ENCODE data around the gene YAP1.
"Not testable (repeated sequence)": the region's sequence is repeated elsewhere in the genome, so short reads cannot be mapped to it uniquely, and the experiment has no call there.

YAP1 gene

DNA sequence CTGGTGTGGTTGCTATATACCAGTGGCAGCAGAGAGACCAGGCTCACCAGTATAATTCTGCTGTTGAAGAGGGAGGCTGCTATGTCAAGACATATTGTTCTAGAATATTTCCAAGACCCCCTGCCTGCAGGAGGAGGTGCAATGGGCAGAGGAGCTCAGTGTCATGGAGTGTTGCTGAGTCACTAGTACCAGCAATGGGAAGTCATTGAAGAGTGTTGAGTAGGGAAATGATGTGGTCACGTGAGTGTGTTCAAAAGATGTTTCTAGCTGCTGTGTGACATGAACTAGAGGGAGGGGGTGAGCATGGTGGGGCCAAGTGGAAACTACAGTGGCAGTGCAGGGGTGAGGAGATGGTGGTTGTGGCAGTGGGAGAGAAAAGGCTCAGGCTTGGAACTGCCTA lies 130.8 kb downstream of the YAP1 start:
- H3K36me3 Mint-ChIP-seq = no peaks in the 10 kb centered on the region
- H3K27me3 Mint-ChIP-seq = peaks cover 20% of the 10 kb centered on the region
- CTCF ChIA-PET = no interaction called here
- no peak for DNase-seq
- no peaks in the 10 kb centered on the region for H3K4me1 Mint-ChIP-seq
- H3K27ac Mint-ChIP-seq = no peak overlapping the region
- no peak overlapping the region for H3K4me3 Mint-ChIP-seq
- no peaks in the 10 kb centered on the region for H3K9me3 Mint-ChIP-seq

GRCh38 chr11:102243399-102243884 lies 133.2 kb downstream of the YAP1 start:
- H3K36me3 Mint-ChIP-seq = no peaks in the 10 kb centered on the region
- CTCF ChIA-PET = no interaction called here
- H3K27ac Mint-ChIP-seq = no peak overlapping the region

DNA sequence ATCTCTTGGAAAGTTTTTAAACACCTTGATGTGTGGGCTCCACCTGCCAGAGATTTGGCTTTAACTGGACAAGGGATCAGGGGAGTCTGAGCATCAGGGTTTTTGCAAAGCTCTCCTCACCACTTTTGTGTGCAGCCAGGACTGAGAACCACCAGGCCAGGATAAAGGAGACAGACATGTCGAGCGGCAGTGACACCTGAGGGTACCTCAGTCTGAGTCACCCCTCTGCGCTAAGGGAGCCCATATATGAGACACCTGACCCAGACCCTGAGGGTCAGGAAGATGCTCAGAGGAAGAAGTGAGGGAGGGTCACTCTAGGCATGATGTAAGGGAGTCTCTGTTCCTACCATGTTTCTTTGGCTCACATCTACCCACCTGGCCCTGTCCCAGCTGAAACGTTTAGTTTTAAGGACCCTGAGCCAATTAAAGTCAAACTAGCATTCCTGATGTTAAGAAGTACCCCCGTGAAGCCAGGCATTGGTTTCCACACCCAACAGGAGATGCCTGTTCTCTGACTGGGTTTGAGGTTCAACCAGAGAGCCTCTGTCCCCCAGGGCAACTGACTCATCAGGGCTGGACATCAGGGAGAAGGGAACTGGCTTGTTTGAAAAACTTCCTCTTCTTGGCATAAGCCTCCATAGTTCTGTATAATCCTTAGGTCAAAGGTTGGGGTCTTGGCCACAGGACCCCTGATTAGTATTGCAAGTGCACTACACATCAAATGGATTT lies 134.6 kb downstream of the YAP1 start:
- no peak overlapping the region for H3K27ac Mint-ChIP-seq
- CTCF ChIA-PET = no interaction called here
- no peaks in the 10 kb centered on the region for H3K36me3 Mint-ChIP-seq
- no peaks in the 10 kb centered on the region for H3K9me3 Mint-ChIP-seq
- peaks cover 14% of the 10 kb centered on the region for H3K27me3 Mint-ChIP-seq
- H3K4me3 Mint-ChIP-seq = no peak overlapping the region
- DNase-seq = no peak
- no peaks in the 10 kb centered on the region for H3K4me1 Mint-ChIP-seq

More at GRCh38 chr11:102243399-102243884, 133.2 kb downstream of the YAP1 start:
- Mint-ChIP-seq H3K4me1 (no peaks in the 10 kb centered on the region), H3K9me3 (no peaks in the 10 kb centered on the region), H3K27me3 (peaks cover 14% of the 10 kb centered on the region), H3K4me3 (no peak overlapping the region)
- no peak for DNase-seq

GRCh38 chr11:102251423-102251822 lies 141.2 kb downstream of the YAP1 start:
- Mint-ChIP-seq H3K27me3 (no peaks in the 10 kb centered on the region), H3K9me3 (no peaks in the 10 kb centered on the region), H3K4me1 (no peaks in the 10 kb centered on the region), H3K27ac (no peak overlapping the region), H3K4me3 (no peak overlapping the region), H3K36me3 (no peaks in the 10 kb centered on the region)
- DNase-seq = no peak
- CTCF ChIA-PET = no interaction called here

DNA sequence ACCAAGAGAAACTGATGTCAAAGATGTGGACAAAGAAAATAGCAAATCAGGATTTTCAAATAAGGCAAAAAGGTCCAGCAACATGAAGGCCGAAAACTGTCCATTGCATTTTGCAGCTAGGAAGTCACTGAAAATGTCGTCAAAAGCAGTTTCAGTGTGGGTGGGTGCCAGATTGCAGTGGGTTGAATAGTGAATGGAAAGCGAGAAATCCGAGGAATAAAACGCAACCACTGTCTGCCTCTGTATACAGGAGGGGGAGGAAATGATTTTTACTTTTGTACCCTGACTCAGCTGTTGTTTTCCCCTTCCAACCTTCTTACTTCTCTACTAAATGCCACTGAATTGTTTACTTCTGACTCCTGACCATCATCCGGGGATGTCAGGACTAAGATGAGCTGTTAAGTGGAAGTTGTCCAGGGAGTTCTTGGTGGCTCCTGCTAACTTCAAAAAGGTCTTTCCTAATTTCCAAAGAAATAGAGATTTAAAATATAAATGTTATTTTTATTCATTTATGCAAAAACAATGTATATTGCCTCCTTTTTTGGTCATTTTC lies 142.2 kb downstream of the YAP1 start:
- Mint-ChIP-seq H3K27me3 (no peaks in the 10 kb centered on the region), H3K4me1 (no peaks in the 10 kb centered on the region), H3K36me3 (no peaks in the 10 kb centered on the region), H3K27ac (no peak overlapping the region), H3K9me3 (no peaks in the 10 kb centered on the region), H3K4me3 (no peak overlapping the region)
- DNase-seq = no peak
- CTCF ChIA-PET = interaction anchor here (1.3 kb wide), 1 partner anchor 114 kb away, joined by 5 read pairs; no protein-coding TSS in a partner anchor

GRCh38 chr11:102253020-102253715 lies 142.9 kb downstream of the YAP1 start:
- no peaks in the 10 kb centered on the region for H3K9me3 Mint-ChIP-seq
- H3K36me3 Mint-ChIP-seq = no peaks in the 10 kb centered on the region
- CTCF ChIA-PET = interaction anchor here (1.1 to 1.8 kb wide), 4 partner anchors 89 to 413 kb away, joined by 3 to 5 read pairs (median 5); no protein-coding TSS in a partner anchor
- peaks cover 3% of the 10 kb centered on the region for H3K27me3 Mint-ChIP-seq
- no peak for DNase-seq
- no peak overlapping the region for H3K27ac Mint-ChIP-seq
- H3K4me1 Mint-ChIP-seq = no peaks in the 10 kb centered on the region
- no peak overlapping the region for H3K4me3 Mint-ChIP-seq

DNA sequence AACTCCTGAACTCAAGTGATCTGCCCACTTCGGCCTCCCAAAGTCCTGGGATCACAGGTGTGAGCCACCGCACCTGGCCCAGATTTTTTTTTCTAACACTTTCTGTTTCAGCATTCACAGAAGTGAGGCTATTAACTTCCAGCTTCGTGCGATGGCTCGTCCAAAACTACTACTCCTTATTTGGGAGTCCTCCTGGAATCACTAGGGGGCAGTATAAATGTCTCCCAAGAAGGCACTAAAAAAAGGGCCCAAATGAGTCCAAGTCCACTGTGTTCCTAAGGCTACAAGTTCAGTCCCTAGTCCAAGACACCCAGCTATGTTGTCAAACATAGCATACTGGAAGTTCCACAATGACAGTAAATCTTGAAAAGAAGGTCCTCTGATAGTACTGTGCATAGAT lies 143.8 kb downstream of the YAP1 start:
- H3K36me3 Mint-ChIP-seq = no peaks in the 10 kb centered on the region
- H3K4me3 Mint-ChIP-seq = no peak overlapping the region
- H3K9me3 Mint-ChIP-seq = no peaks in the 10 kb centered on the region
- CTCF ChIA-PET = interaction anchor here (0.6 to 1.8 kb wide), 4 partner anchors 88 to 435 kb away, joined by 3 to 5 read pairs (median 4); no protein-coding TSS in a partner anchor
- peaks cover 3% of the 10 kb centered on the region for H3K27me3 Mint-ChIP-seq
- no peaks in the 10 kb centered on the region for H3K4me1 Mint-ChIP-seq
- H3K27ac Mint-ChIP-seq = no peak overlapping the region
- no peak for DNase-seq

- Mint-ChIP-seq H3K4me1 (no peaks in the 10 kb centered on the region), H3K27ac (no peak overlapping the region), H3K4me3 (no peak overlapping the region), H3K9me3 (no peaks in the 10 kb centered on the region), H3K27me3 (peaks cover 3% of the 10 kb centered on the region), H3K36me3 (no peaks in the 10 kb centered on the region)
- no peak for DNase-seq
- CTCF ChIA-PET = no interaction called here
Measured at GRCh38 chr11:102256251-102256650, 146.0 kb downstream of the YAP1 start.

- no peak overlapping the region for H3K27ac Mint-ChIP-seq
- no peak for DNase-seq
- no peaks in the 10 kb centered on the region for H3K36me3 Mint-ChIP-seq
- no peaks in the 10 kb centered on the region for H3K9me3 Mint-ChIP-seq
- no peaks in the 10 kb centered on the region for H3K4me1 Mint-ChIP-seq
- no peak overlapping the region for H3K4me3 Mint-ChIP-seq
- peaks cover 13% of the 10 kb centered on the region for H3K27me3 Mint-ChIP-seq
- CTCF ChIA-PET = interaction anchor here (1.2 kb wide), 1 partner anchor 9 kb away, joined by 3 read pairs; no protein-coding TSS in a partner anchor
Measured at GRCh38 chr11:102260241-102260640, 150.0 kb downstream of the YAP1 start.

GRCh38 chr11:102263379-102264003 lies 153.2 kb downstream of the YAP1 start:
- H3K36me3 Mint-ChIP-seq = no peaks in the 10 kb centered on the region
- no peak overlapping the region for H3K4me3 Mint-ChIP-seq
- no peak overlapping the region for H3K27ac Mint-ChIP-seq
- DNase-seq = no peak
- H3K27me3 Mint-ChIP-seq = peaks cover 26% of the 10 kb centered on the region
- no peaks in the 10 kb centered on the region for H3K9me3 Mint-ChIP-seq
- peaks cover 5% of the 10 kb centered on the region for H3K4me1 Mint-ChIP-seq
- CTCF ChIA-PET = no interaction called here

GRCh38 chr11:102264704-102265103 lies 154.5 kb downstream of the YAP1 start:
- DNase-seq, H3K36me3 Mint-ChIP-seq, CTCF ChIA-PET, H3K9me3 Mint-ChIP-seq, H3K27ac Mint-ChIP-seq, H3K4me3 Mint-ChIP-seq: not testable (repeated sequence)
- peaks cover 16% of the 10 kb centered on the region for H3K4me1 Mint-ChIP-seq
- H3K27me3 Mint-ChIP-seq = peaks cover 35% of the 10 kb centered on the region

- CTCF ChIA-PET = no interaction called here
- Mint-ChIP-seq H3K4me3 (no peak overlapping the region), H3K27ac (no peak overlapping the region), H3K27me3 (peaks cover 47% of the 10 kb centered on the region), H3K4me1 (peaks cover 25% of the 10 kb centered on the region), H3K9me3 (no peaks in the 10 kb centered on the region), H3K36me3 (no peaks in the 10 kb centered on the region)
- no peak for DNase-seq
Measured at GRCh38 chr11:102266099-102266498, 155.9 kb downstream of the YAP1 start.

DNA sequence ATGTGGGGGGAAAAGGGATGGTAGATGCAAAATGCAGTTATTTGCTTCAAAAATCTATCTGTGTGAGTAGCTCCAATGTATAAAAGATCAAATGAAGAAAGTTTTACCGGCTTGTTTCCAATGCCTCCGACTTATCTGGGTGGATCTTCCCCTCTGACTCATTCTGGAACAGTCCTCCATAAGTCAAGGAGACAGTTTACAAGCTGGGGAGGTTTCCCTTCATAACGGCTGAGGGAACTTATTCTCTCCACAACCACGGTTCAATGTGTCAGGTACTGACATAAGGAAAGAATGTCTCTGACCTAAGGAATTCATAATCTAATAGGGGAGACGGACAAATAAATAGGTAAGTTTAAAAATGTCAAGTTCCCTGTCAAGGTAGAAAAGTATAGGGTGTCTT lies 157.4 kb downstream of the YAP1 start:
- CTCF ChIA-PET = interaction anchor here (1.1 to 2.8 kb wide), 4 partner anchors 12 to 19 kb away, joined by 3 to 15 read pairs (median 7); no protein-coding TSS in a partner anchor
- no peaks in the 10 kb centered on the region for H3K9me3 Mint-ChIP-seq
- peaks cover 50% of the 10 kb centered on the region for H3K27me3 Mint-ChIP-seq
- peaks cover 29% of the 10 kb centered on the region for H3K4me1 Mint-ChIP-seq
- H3K36me3 Mint-ChIP-seq = no peaks in the 10 kb centered on the region
- DNase-seq = no peak
- no peak overlapping the region for H3K27ac Mint-ChIP-seq
- H3K4me3 Mint-ChIP-seq = no peak overlapping the region

Measured in activated naive CD4-positive, alpha-beta T cell treated with anti-CD3 and anti-CD28 coated beads, Interleukin-2, amount 10 ng/mL, durations not matched to agents 7 days and 5 days (primary cell).